AG09309 (cell line): ENCODE measurements around the gene NAPG.

ENCODE experiments used
- DNase-seq: peaks from one replicate; pipeline ENCODE4 v3.0.0-alpha.2; 2010; ENCODE audit warnings: low read depth
- H3K4me3 ChIP-seq: 2 replicates; pipeline ENCODE4 v1.5.1; 2011; ENCODE audit warnings: mild to moderate bottlenecking, low read depth, low read length, moderate library complexity; ENCODE audit not compliant: control insufficient read depth
- CTCF ChIP-seq: IDR thresholded peaks from 2 replicates; pipeline ENCODE4 v1.5.1; 2011; ENCODE audit warnings: mild to moderate bottlenecking, low read depth, low read length, inconsistent platforms; ENCODE audit not compliant: insufficient read depth, control insufficient read depth; ENCODE audit errors: missing control alignments

The NAPG gene

GRCh38 chr18:10558243-10558966, 32.6 kb downstream of the NAPG start:
- no peak for TF ChIP-seq CTCF
- DNase-seq, result no peak
- H3K4me3 ChIP-seq, result no peak overlapping the region

GRCh38 chr18:10558967-10559298, 33.1 kb downstream of the NAPG start:
- no peak for DNase-seq
- no peak for TF ChIP-seq CTCF
- no peak overlapping the region for H3K4me3 ChIP-seq

- peak overlapping the region; percentile 17 for H3K4me3 ChIP-seq
- no peak for DNase-seq
- TF ChIP-seq CTCF, result no peak
These were observed 34.0 kb downstream of the NAPG start for GRCh38 chr18:10559553-10560451.

- DNase-seq, result no peak
- TF ChIP-seq CTCF, result peak; percentile 78
- peak overlapping the region; percentile 17 for H3K4me3 ChIP-seq
These were observed 34.7 kb downstream of the NAPG start for GRCh38 chr18:10560452-10561045.

- H3K4me3 ChIP-seq, result no peak overlapping the region
- TF ChIP-seq CTCF, result no peak
- no peak for DNase-seq
These were observed 36.9 kb downstream of the NAPG start for GRCh38 chr18:10562773-10563160.

- TF ChIP-seq CTCF, result no peak
- no peak for DNase-seq
- H3K4me3 ChIP-seq, result no peak overlapping the region
These were observed 38.1 kb downstream of the NAPG start for GRCh38 chr18:10563886-10564285.
